ENCODE results near the gene CCDC187.
"Not testable (repeated sequence)": the region's sequence is repeated elsewhere in the genome, so short reads cannot be mapped to it uniquely, and the experiment has no call there.

Gene CCDC187

GRCh38 chr9:136328622-136329041 lies 24.7 kb upstream of the CCDC187 start:
- DNase-seq (ENCODE audit: insufficient read length, low spot score) = no peak
- FAIRE-seq = no peak

- FAIRE-seq (no peak), DNase-seq (ENCODE audit: insufficient read length, low spot score) (no peak)
Observed at GRCh38 chr9:136328011-136328621, 24.2 kb upstream of the CCDC187 start.

DNA sequence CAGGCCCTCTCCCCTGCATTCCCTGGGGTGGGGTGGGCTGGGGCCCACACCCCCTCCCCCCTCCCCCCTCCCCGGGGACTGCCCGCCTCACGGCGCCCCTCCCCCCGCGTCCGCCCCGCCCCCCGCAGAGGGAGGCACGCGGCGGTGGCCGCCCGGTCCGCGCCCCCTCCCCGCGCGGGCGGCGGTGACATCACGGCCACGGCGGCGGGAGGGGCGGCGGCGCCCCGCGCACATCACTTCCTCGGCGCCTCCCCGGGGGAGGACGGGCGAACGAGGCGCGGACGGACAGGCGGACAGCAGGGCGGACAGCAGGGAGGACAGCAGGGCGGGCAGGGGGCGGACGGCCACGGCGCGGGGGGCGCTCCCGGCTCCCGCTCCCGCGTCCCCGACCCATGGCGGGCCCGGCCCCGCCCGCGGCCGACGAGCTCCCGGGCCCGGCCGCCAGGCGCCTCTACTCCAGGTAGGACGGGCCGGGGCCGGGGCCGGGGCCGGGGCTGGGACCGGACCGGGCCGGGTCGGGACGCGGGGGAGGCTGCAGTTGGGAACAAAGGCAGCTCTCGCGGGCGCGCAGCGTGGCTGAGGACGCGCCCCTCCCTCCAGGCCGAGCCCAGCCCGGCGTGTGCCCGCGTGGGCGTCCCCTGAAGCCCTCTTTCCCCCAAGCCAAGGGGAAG lies 23.5 kb upstream of the CCDC187 start, which contains the start of gene GPSM1:
TSS of gene GPSM1 (plus strand) at position 236 of the 671 bp plus-strand sequence. CDS start at position 393, 157 bp downstream.
- DNase-seq (ENCODE audit: insufficient read length, low spot score) (peak; percentile 49), FAIRE-seq (peak; percentile 93)

DNA sequence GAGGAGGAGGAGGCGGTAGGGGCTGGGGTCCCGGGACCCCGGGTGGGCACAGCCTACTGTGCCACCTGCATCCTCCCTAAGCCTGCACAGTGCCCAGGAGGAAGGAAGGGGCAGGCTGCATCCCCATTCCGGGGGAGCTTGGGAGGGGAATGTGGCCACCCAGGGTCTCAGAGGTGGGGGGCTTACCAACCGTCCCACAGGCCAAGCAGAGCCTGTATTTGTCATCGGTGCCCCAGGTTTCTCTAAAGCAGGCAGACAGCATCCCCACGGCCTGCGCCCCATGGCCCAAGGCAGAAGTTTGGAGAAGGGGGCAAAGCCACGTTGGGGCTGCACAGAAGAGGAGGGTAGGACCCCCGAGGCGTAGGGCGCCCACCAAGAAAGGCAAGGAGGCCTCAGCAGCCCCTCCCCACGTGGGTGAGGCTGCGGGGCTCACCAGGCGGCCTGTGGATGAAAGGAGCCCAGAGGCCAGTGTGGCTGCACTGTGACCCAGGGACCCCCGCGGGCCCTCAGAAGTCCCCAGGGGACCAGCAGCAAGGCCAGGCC lies 22.9 kb upstream of the CCDC187 start:
- DNase-seq (ENCODE audit: insufficient read length, low spot score) (no peak), FAIRE-seq (no peak)

- peak; percentile 82 for DNase-seq (ENCODE audit: insufficient read length, low spot score)
- peak; percentile 88 for FAIRE-seq
Observed at GRCh38 chr9:136326061-136326760, 22.3 kb upstream of the CCDC187 start.

GRCh38 chr9:136325358-136325757 lies 21.5 kb upstream of the CCDC187 start:
- DNase-seq (ENCODE audit: insufficient read length, low spot score) = no peak
- FAIRE-seq = no peak

GRCh38 chr9:136324501-136325300 lies 20.8 kb upstream of the CCDC187 start:
- FAIRE-seq (no peak), DNase-seq (ENCODE audit: insufficient read length, low spot score) (no peak)

GRCh38 chr9:136323371-136323789 lies 19.5 kb upstream of the CCDC187 start:
- DNase-seq (ENCODE audit: insufficient read length, low spot score) = no peak
- no peak for FAIRE-seq

DNA sequence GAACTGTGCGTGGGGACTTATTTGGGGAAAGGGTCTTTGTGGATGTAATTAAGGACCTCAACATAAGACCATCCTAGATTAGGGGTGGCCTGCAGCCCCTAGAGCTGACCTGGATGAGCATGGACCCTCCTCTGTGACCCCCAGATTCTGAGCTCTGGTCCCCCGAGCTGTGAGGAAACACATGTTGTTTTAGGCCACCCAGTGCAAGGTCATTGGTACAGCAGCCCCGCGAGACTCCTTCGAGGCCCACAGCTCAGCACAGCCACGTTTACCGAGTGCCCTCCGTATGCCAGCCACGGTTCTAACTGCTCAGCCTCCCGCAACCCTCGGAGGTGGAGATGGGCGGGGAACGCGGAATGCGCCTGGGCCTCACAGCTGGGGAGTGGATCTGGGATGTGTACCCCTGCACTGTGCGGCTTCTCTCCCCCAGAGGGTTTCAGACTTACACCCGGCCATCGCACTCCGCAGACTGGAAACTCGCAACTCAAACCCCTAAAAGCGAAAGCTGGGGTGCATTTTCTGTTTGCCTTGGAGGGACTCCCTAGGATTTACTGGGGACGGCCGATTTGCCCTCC lies 18.9 kb upstream of the CCDC187 start:
- no peak for DNase-seq (ENCODE audit: insufficient read length, low spot score)

GRCh38 chr9:136321561-136321960 lies 17.7 kb upstream of the CCDC187 start:
- no peak for FAIRE-seq
- no peak for DNase-seq (ENCODE audit: insufficient read length, low spot score)

More for the DNA sequence above, 18.9 kb upstream of the CCDC187 start:
- no peak for FAIRE-seq

DNA sequence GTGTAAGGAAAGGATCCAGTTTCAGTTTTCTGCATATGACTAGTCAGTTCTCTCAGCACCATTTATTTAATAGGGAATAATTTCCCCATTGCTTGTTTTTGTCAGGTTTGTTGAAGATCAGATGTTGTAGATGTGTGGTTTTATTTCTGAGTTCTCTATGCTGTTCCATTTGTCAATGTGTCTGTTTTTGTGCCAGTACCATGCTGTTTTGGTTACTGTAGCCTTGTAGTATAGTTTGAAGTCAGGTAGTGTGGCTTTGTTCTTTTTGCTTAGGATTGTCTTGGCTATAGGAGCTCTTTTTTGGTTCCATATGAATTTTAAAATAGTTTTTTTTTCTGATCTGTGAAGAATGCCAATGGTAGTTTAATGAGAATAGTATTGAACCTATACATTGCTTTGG lies 17.1 kb upstream of the CCDC187 start:
- not testable (repeated sequence) for FAIRE-seq

DNA sequence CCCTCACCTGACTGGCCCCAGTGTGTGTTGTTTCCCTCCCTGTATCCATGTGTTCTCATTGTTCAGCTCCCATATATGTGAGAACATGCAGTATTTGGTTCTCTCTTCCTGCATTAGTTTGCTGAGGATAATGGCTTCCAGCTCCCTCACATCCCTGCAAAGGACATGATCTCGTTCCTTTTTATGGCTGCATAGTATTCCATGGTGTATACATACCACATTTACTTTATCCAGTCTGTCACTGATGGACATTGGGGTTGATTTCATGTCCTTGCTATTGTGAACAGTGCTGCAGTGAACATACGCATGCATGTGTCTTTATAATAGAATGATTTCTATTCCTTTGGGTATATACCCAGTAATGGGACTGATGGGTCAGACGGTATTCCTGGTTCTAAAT lies 16.1 kb upstream of the CCDC187 start:
- FAIRE-seq; DNase-seq (ENCODE audit: insufficient read length, low spot score): not testable (repeated sequence)

More for the DNA sequence above, 17.1 kb upstream of the CCDC187 start:
- not testable (repeated sequence) for DNase-seq (ENCODE audit: insufficient read length, low spot score)

DNA sequence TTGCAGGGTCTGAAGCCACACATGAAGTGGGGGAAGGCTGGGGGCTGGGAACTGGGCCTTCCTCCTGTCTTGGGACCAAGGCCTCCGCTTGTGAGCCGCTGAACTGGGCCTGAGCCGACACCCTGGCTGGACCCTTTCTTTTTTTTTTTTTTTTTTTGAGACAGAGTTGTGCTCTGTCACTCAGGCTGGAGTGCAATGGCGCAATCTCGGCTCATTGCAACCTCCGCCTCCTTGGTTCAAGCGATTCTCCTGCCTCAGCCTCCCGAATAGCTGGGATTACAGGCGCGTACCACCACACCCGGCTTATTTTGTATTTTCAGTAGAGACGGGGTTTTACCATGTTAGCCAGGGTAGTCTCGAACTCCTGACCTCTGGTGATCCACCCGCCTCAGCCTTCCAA lies 15.3 kb upstream of the CCDC187 start:
- not testable (repeated sequence) for DNase-seq (ENCODE audit: insufficient read length, low spot score); FAIRE-seq

- no peak for FAIRE-seq
- DNase-seq (ENCODE audit: insufficient read length, low spot score) = no peak
Observed at GRCh38 chr9:136318776-136319241, 14.9 kb upstream of the CCDC187 start.

DNA sequence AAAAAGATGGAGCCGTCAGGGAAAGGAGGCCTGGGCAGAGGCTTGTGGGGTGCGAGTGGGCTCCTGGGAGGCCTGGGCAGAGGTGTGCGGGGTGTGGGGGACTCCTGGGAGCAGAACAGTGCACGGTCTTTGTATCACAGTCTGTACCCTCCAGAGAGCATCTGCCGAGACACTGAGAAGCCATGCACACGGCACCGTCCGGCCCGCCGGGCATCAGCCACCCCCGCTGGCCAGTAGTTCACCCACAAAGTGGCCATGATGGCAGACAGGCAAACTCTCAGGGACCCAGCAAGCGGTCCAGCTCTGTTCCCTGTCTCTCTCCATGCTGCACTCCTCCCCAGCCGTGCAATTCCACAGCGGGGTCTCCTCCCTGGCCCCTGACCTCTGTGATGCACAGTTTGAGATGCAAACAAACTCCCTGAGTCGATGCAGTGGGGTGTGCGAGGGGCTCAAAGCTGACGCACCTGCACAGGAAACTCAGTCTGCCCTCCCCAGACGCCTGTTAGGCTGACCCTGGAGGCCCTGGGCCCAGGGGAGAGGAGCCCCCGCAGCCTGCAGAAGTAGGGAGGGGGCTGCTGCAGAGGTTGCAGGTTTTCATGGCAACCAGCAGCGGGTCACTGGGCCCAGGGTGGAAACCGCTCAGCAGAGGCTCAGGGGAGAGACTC lies 14.3 kb upstream of the CCDC187 start:
- DNase-seq (ENCODE audit: insufficient read length, low spot score) (no peak), FAIRE-seq (no peak)

- DNase-seq (ENCODE audit: insufficient read length, low spot score) (no peak), FAIRE-seq (no peak)
Observed at GRCh38 chr9:136317695-136318094, 13.8 kb upstream of the CCDC187 start.

DNA sequence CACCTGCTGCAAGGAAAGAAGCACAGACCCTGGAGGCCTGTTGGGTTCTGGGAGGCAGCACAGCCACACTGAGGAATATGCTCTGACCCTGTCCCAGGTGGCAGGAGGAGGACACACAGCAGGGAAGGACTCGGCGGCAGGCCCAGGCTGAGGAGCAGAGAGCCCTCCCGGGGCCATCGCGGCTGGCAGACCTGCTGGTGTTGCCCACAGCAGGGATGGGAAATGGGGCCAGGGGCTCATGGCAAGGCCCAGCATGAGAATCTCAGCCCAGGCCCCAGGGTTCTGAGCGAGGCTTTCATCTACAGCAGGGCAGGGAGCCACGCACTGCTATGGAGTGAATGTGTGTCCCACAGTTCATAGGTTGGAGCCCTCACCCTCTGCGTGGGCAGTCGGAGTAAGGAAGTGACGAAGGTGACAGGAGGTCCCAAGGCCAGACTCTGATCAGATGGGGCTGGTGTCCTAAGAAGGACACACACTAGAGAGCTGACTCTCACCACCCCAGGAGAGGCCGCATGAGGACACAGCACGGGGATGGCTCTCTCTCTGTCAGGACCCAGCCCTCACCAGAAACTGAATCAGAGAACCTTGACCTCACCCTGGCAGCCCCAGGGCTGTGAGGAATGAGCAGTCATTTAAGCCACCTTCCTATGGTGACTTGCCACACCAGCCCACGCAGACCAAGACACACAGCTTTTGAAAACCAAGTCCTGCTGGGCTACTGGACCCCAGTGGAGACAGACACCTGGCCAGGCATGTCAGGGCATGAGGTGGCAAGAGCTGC lies 13.2 kb upstream of the CCDC187 start:
- FAIRE-seq (no peak), DNase-seq (ENCODE audit: insufficient read length, low spot score) (no peak)

GRCh38 chr9:136316271-136316751 lies 12.4 kb upstream of the CCDC187 start:
- DNase-seq (ENCODE audit: insufficient read length, low spot score) (no peak), FAIRE-seq (no peak)

- FAIRE-seq = no peak
- DNase-seq (ENCODE audit: insufficient read length, low spot score) = no peak
Observed at GRCh38 chr9:136314944-136315343, 11.1 kb upstream of the CCDC187 start.
